HG03354 (cell line): Measurements from ENCODE around the gene CD300C.
"Not testable (repeated sequence)": the region's sequence is repeated elsewhere in the genome, so short reads cannot be mapped to it uniquely, and the experiment has no call there.

Source experiments
- ATAC-seq: cut with Tn5 transposase; IDR thresholded peaks from one replicate; pipeline ENCODE4 v1.9.1; 2021; ENCODE audit warnings: mild to moderate bottlenecking; ENCODE audit not compliant: unreplicated experiment, poor library complexity, severe bottlenecking

The CD300C gene

GRCh38 chr17:74539281-74539820 is 6.6 kb downstream of the CD300C start:
- no peak for ATAC-seq

GRCh38 chr17:74536890-74537289 is 9.0 kb downstream of the CD300C start:
- no peak for ATAC-seq

GRCh38 chr17:74532115-74532514 is 13.8 kb downstream of the CD300C start:
- ATAC-seq: peak; percentile 51

GRCh38 chr17:74531231-74531761 is 14.6 kb downstream of the CD300C start, which contains the start of gene CD300LB:
Gene CD300LB, minus strand, starts transcription at chr17:74531475. Its CDS starts 125 bp downstream, at chr17:74531350.
- no peak for ATAC-seq

- ATAC-seq: no peak
Measured at GRCh38 chr17:74530831-74531150, 15.1 kb downstream of the CD300C start.

GRCh38 chr17:74529243-74529642 is 16.7 kb downstream of the CD300C start:
- no peak for ATAC-seq

GRCh38 chr17:74528491-74529199 is 17.3 kb downstream of the CD300C start:
- ATAC-seq: peak; percentile 82

GRCh38 chr17:74527756-74528155 is 18.2 kb downstream of the CD300C start:
- no peak for ATAC-seq

- no peak for ATAC-seq
Measured at GRCh38 chr17:74527081-74527480, 18.8 kb downstream of the CD300C start.

GRCh38 chr17:74526681-74527080 is 19.2 kb downstream of the CD300C start:
- no peak for ATAC-seq

GRCh38 chr17:74525781-74526288 is 20.1 kb downstream of the CD300C start:
- no peak for ATAC-seq

- no peak for ATAC-seq
Measured at GRCh38 chr17:74525465-74525725, 20.5 kb downstream of the CD300C start.

GRCh38 chr17:74524653-74525464 is 21.1 kb downstream of the CD300C start:
- no peak for ATAC-seq

GRCh38 chr17:74523308-74523707 is 22.6 kb downstream of the CD300C start:
- ATAC-seq: no peak

GRCh38 chr17:74522381-74523105 is 23.4 kb downstream of the CD300C start:
- no peak for ATAC-seq

- ATAC-seq: no peak
Measured at GRCh38 chr17:74521701-74522201, 24.2 kb downstream of the CD300C start.

- no peak for ATAC-seq
Measured at GRCh38 chr17:74520790-74521480, 25.0 kb downstream of the CD300C start.

- ATAC-seq: no peak
Measured at GRCh38 chr17:74520016-74520434, 25.9 kb downstream of the CD300C start.

GRCh38 chr17:74518413-74518981 is 27.4 kb downstream of the CD300C start:
- not testable (repeated sequence) for ATAC-seq
